ENCODE results near the gene SLC36A4.

Gene SLC36A4

GRCh38 chr11:93229876-93230275 is 32.1 kb upstream of the SLC36A4 start:
- H3K27me3 ChIP-seq (ENCODE audit: control insufficient read depth, low read length), result no peaks in the 10 kb centered on the region
- no peak overlapping the region for H3K27ac ChIP-seq (ENCODE audit: low read depth, low read length)
- H3K36me3 ChIP-seq (ENCODE audit: control insufficient read depth, low read length), result no peaks in the 10 kb centered on the region
- no peaks in the 10 kb centered on the region for H3K4me1 ChIP-seq (ENCODE audit: control insufficient read depth, low read length)
- H3K79me2 ChIP-seq (ENCODE audit: control insufficient read depth, low read length), result no peaks in the 10 kb centered on the region
- no peaks in the 10 kb centered on the region for H3F3A ChIP-seq (ENCODE audit: control insufficient read depth, insufficient read depth)
- H4K20me1 ChIP-seq (ENCODE audit: control insufficient read depth, insufficient read depth, low read depth, low read length), result no peaks in the 10 kb centered on the region
- no peaks in the 10 kb centered on the region for H3K9me2 ChIP-seq (replicated peaks; ENCODE audit: control insufficient read depth, low read length)
- no peak overlapping the region for H3K4me2 ChIP-seq (ENCODE audit: low read length)
- no peaks in the 10 kb centered on the region for H3K9me3 ChIP-seq (ENCODE audit: control insufficient read depth, insufficient read depth, low read length)
- no peak overlapping the region for H3K4me3 ChIP-seq (ENCODE audit: low read length)
- no peak for TF ChIP-seq EZH2phosphoT487 (IDR thresholded peaks at IDR 0.05; ENCODE audit: borderline replicate concordance, low read length)
- TF ChIP-seq, protein P1, sequence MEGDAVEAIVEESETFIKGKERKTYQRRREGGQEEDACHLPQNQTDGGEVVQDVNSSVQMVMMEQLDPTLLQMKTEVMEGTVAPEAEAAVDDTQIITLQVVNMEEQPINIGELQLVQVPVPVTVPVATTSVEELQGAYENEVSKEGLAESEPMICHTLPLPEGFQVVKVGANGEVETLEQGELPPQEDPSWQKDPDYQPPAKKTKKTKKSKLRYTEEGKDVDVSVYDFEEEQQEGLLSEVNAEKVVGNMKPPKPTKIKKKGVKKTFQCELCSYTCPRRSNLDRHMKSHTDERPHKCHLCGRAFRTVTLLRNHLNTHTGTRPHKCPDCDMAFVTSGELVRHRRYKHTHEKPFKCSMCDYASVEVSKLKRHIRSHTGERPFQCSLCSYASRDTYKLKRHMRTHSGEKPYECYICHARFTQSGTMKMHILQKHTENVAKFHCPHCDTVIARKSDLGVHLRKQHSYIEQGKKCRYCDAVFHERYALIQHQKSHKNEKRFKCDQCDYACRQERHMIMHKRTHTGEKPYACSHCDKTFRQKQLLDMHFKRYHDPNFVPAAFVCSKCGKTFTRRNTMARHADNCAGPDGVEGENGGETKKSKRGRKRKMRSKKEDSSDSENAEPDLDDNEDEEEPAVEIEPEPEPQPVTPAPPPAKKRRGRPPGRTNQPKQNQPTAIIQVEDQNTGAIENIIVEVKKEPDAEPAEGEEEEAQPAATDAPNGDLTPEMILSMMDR (IDR thresholded peaks at IDR 0.05; ENCODE audit: low read depth, low read length, poor library complexity, severe bottlenecking), result no peak

GRCh38 chr11:93225662-93226061 is 27.9 kb upstream of the SLC36A4 start:
- H4K20me1 ChIP-seq (ENCODE audit: control insufficient read depth, insufficient read depth, low read depth, low read length), result no peaks in the 10 kb centered on the region
- H3K4me1 ChIP-seq (ENCODE audit: control insufficient read depth, low read length), result no peaks in the 10 kb centered on the region
- H3K27me3 ChIP-seq (ENCODE audit: control insufficient read depth, low read length), result no peaks in the 10 kb centered on the region
- H3K9me3 ChIP-seq (ENCODE audit: control insufficient read depth, insufficient read depth, low read length), result no peaks in the 10 kb centered on the region
- no peak overlapping the region for H3K4me2 ChIP-seq (ENCODE audit: low read length)
- H3K27ac ChIP-seq (ENCODE audit: low read depth, low read length), result no peak overlapping the region
- no peak for TF ChIP-seq EZH2phosphoT487 (IDR thresholded peaks at IDR 0.05; ENCODE audit: borderline replicate concordance, low read length)
- TF ChIP-seq, protein P1 (IDR thresholded peaks at IDR 0.05; ENCODE audit: low read depth, low read length, poor library complexity, severe bottlenecking), result peak; percentile 36
- no peaks in the 10 kb centered on the region for H3F3A ChIP-seq (ENCODE audit: control insufficient read depth, insufficient read depth)
- no peaks in the 10 kb centered on the region for H3K36me3 ChIP-seq (ENCODE audit: control insufficient read depth, low read length)
- no peaks in the 10 kb centered on the region for H3K9me2 ChIP-seq (replicated peaks; ENCODE audit: control insufficient read depth, low read length)
- no peak overlapping the region for H3K4me3 ChIP-seq (ENCODE audit: low read length)
- H3K79me2 ChIP-seq (ENCODE audit: control insufficient read depth, low read length), result no peaks in the 10 kb centered on the region

DNA sequence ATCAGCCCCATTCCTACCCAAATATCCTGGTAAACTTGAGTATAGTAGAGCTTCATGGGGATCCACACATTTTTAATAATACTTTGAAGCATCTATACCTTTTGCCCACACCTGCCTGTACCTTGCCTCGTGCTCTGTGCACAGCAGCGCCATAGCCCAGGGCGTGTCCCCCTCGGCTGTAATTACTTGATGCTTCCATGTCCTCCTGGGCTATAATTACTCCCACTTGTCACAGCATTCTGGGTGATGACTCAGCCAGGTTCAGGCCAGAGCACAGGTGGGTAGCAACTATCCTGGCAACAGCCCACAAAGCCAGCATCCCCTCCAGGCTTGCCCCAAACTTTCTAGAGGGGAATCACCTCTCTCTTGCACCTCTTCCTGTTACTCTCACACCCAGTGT is 23.7 kb upstream of the SLC36A4 start:
- Histone ChIP-seq H3K36me3 (ENCODE audit: control insufficient read depth, low read length) (no peaks in the 10 kb centered on the region), H3K27me3 (ENCODE audit: control insufficient read depth, low read length) (no peaks in the 10 kb centered on the region), H3K4me2 (ENCODE audit: low read length) (no peak overlapping the region), H3K4me3 (ENCODE audit: low read length) (no peak overlapping the region), H4K20me1 (ENCODE audit: control insufficient read depth, insufficient read depth, low read depth, low read length) (no peaks in the 10 kb centered on the region), H3K79me2 (ENCODE audit: control insufficient read depth, low read length) (no peaks in the 10 kb centered on the region), H3K9me2 (replicated peaks; ENCODE audit: control insufficient read depth, low read length) (no peaks in the 10 kb centered on the region), H3K27ac (ENCODE audit: low read depth, low read length) (no peak overlapping the region), H3K4me1 (ENCODE audit: control insufficient read depth, low read length) (no peaks in the 10 kb centered on the region), H3F3A (ENCODE audit: control insufficient read depth, insufficient read depth) (no peaks in the 10 kb centered on the region), H3K9me3 (ENCODE audit: control insufficient read depth, insufficient read depth, low read length) (no peaks in the 10 kb centered on the region)
- TF ChIP-seq, protein P1 (IDR thresholded peaks at IDR 0.05; ENCODE audit: low read depth, low read length, poor library complexity, severe bottlenecking), result no peak
- TF ChIP-seq EZH2phosphoT487 (IDR thresholded peaks at IDR 0.05; ENCODE audit: borderline replicate concordance, low read length), result no peak

- Histone ChIP-seq H3F3A (ENCODE audit: control insufficient read depth, insufficient read depth) (no peaks in the 10 kb centered on the region), H4K20me1 (ENCODE audit: control insufficient read depth, insufficient read depth, low read depth, low read length) (no peaks in the 10 kb centered on the region), H3K4me2 (ENCODE audit: low read length) (no peak overlapping the region), H3K79me2 (ENCODE audit: control insufficient read depth, low read length) (no peaks in the 10 kb centered on the region), H3K27me3 (ENCODE audit: control insufficient read depth, low read length) (no peaks in the 10 kb centered on the region), H3K4me1 (ENCODE audit: control insufficient read depth, low read length) (no peaks in the 10 kb centered on the region), H3K9me3 (ENCODE audit: control insufficient read depth, insufficient read depth, low read length) (no peaks in the 10 kb centered on the region), H3K27ac (ENCODE audit: low read depth, low read length) (no peak overlapping the region), H3K4me3 (ENCODE audit: low read length) (no peak overlapping the region), H3K36me3 (ENCODE audit: control insufficient read depth, low read length) (no peaks in the 10 kb centered on the region), H3K9me2 (replicated peaks; ENCODE audit: control insufficient read depth, low read length) (no peaks in the 10 kb centered on the region)
- no peak for TF ChIP-seq EZH2phosphoT487 (IDR thresholded peaks at IDR 0.05; ENCODE audit: borderline replicate concordance, low read length)
- TF ChIP-seq, protein P1 (IDR thresholded peaks at IDR 0.05; ENCODE audit: low read depth, low read length, poor library complexity, severe bottlenecking), result no peak
These were observed 22.3 kb upstream of the SLC36A4 start for GRCh38 chr11:93220078-93220477.
